ENCODE data around the gene PLLP.

PLLP gene

DNA sequence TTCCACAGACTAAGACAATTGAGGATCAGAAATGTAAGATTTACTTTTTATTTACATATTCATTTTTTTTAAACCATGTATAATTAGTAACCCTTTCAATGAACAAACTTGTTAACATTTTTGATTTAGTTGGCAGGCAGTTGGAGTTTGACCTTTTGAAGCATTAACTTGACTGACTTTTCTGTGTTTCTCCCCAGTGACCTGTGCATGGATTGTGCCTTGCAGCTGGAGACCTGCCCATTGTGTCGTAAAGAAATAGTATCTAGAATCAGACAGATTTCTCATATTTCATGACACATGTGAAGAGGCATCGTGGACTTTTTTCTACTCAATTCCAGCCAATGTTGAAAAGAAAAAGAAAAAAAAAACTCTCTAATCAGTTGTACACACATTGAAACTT, 45.8 kb downstream of the PLLP start:
- DNase-seq = no peak
- in situ Hi-C loops (cut with MboI; ENCODE audit: low pct_unique_long_range_greater_than_20kb, low sequenced_read_pairs) = no loop called here

- DNase-seq = no peak
- in situ Hi-C loops (cut with MboI; ENCODE audit: low pct_unique_long_range_greater_than_20kb, low sequenced_read_pairs) = no loop called here
Measured at GRCh38 chr16:57236022-57236350, 48.5 kb downstream of the PLLP start.

- DNase-seq = peak; percentile 69
- in situ Hi-C loops (cut with MboI; ENCODE audit: low pct_unique_long_range_greater_than_20kb, low sequenced_read_pairs) = no loop called here
Measured at GRCh38 chr16:57235128-57236021, 49.1 kb downstream of the PLLP start.

GRCh38 chr16:57234707-57235092, 49.8 kb downstream of the PLLP start:
- in situ Hi-C loops (cut with MboI; ENCODE audit: low pct_unique_long_range_greater_than_20kb, low sequenced_read_pairs) = no loop called here
- no peak for DNase-seq

- in situ Hi-C loops (cut with MboI; ENCODE audit: low pct_unique_long_range_greater_than_20kb, low sequenced_read_pairs) = no loop called here
- DNase-seq = no peak
Measured at GRCh38 chr16:57233944-57234706, 50.3 kb downstream of the PLLP start.

GRCh38 chr16:57231821-57232350, 52.6 kb downstream of the PLLP start:
- in situ Hi-C loops (cut with MboI; ENCODE audit: low pct_unique_long_range_greater_than_20kb, low sequenced_read_pairs) = no loop called here
- DNase-seq = no peak

DNA sequence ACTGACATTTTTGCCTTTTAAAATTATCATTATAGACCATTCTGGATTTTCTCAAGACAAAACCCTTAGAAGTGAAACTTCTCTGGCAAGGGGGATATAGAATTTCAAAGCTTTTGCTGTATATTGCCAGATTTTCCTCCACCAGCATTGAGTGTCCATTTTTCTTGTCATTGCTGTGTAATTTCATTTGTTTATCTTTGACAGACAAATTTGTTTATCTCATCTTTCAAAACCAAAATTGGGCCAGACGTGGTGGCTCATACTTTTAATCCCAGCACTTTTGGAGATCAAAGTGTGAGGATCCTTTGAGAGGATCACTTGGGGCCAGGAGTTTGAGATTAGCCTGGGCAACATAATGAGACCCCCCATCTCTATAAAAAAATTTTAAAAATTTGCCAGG, 55.4 kb downstream of the PLLP start:
- DNase-seq = no peak
- in situ Hi-C loops (cut with MboI; ENCODE audit: low pct_unique_long_range_greater_than_20kb, low sequenced_read_pairs) = no loop called here

GRCh38 chr16:57226701-57227621, 57.5 kb downstream of the PLLP start:
- in situ Hi-C loops (cut with MboI; ENCODE audit: low pct_unique_long_range_greater_than_20kb, low sequenced_read_pairs) = no loop called here
- DNase-seq = no peak

DNA sequence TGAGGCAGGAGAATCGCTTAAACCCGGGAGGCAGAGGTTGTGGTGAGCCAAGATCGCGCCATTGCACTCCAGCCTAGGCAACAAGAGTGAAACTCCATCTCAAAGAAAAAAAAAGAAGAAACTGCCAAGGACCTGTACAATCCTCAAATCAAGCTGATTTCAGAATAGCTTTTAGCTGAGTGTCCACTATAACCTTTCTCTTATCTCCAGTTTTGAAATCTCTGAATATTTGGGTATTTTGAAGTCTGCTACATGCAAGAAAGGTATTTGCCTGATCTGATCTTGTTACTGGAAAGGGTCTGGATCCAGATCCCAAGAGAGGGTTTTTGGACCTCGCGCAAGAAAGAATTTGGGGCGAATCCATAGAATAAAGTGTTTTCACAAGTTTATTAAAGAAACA, 58.5 kb downstream of the PLLP start:
- no peak for DNase-seq
- in situ Hi-C loops (cut with MboI; ENCODE audit: low pct_unique_long_range_greater_than_20kb, low sequenced_read_pairs) = no loop called here

- in situ Hi-C loops (cut with MboI; ENCODE audit: low pct_unique_long_range_greater_than_20kb, low sequenced_read_pairs) = no loop called here
Measured at GRCh38 chr16:57224651-57225335, 59.7 kb downstream of the PLLP start.

GRCh38 chr16:57223057-57223456, 61.4 kb downstream of the PLLP start:
- DNase-seq = no peak
- in situ Hi-C loops (cut with MboI; ENCODE audit: low pct_unique_long_range_greater_than_20kb, low sequenced_read_pairs) = no loop called here

More at GRCh38 chr16:57224651-57225335, 59.7 kb downstream of the PLLP start:
- no peak for DNase-seq

DNA sequence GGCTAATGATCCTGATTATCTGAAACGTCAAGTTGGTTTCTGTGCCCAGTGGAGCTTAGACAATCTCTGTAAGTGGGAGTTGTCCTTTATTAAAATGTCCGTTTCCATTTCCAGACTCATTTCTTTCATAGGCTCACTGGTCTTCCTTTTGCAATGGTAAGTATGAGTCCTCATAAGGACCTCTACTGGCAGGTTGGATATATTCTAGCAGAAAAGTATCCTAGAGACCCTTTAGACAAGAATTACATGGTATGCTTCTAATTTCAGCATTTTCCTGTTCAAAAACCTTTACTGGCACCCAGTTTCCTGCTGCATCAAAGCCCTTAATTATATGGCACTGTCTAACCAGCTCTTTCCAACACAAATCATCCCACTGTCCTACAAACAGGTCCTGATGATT, 67.5 kb downstream of the PLLP start:
- in situ Hi-C loops (cut with MboI; ENCODE audit: low pct_unique_long_range_greater_than_20kb, low sequenced_read_pairs) = no loop called here
- no peak for DNase-seq

- DNase-seq = no peak
- in situ Hi-C loops (cut with MboI; ENCODE audit: low pct_unique_long_range_greater_than_20kb, low sequenced_read_pairs) = no loop called here
Measured at GRCh38 chr16:57213462-57213861, 71.0 kb downstream of the PLLP start.

GRCh38 chr16:57209780-57210179, 74.7 kb downstream of the PLLP start:
- in situ Hi-C loops (cut with MboI; ENCODE audit: low pct_unique_long_range_greater_than_20kb, low sequenced_read_pairs) = no loop called here
- DNase-seq = no peak

DNA sequence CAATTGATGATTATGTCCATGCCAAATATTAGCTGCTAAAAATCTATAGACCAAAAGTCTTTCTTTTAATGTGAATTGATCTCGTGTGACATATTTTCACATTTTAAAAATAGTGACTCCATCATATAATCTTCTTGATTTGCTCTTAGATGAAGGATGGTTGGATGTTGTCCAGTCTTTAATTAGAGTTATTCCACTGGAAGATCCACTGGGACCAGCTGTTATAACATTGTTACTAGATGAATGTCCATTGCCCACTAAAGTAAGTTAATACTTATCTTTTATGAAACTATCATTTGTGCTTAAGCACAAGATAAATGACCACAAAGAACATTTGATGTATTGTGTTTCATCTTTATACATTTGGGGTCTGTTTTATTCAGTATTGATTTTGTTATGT, 75.5 kb downstream of the PLLP start:
- DNase-seq = no peak
- in situ Hi-C loops (cut with MboI; ENCODE audit: low pct_unique_long_range_greater_than_20kb, low sequenced_read_pairs) = no loop called here
